GM12878 (cell line): Measurements from ENCODE around the gene MYLIP. TPM values are rescaled to one million over a fixed set of nuclear protein-coding genes. Genes with fewer than 3 reads are reported as not detected.

ENCODE experiments used
- ATF2 ChIP-seq: IDR thresholded peaks from 2 replicates; pipeline ENCODE4 v1.6.1; 2012; ENCODE audit warnings: low read length, inconsistent platforms
- ATF7 ChIP-seq: fragments of 450-650 bp; IDR thresholded peaks from 2 replicates; pipeline ENCODE4 v1.6.1; 2016; ENCODE audit warnings: low read depth, mild to moderate bottlenecking
- BCLAF1 ChIP-seq: fragments of 450-650 bp; IDR thresholded peaks from 2 replicates; pipeline ENCODE4 v1.6.1; 2017; ENCODE audit warnings: antibody characterized with exemption, mild to moderate bottlenecking, moderate library complexity
- CBX5 ChIP-seq: sonication (generic); IDR thresholded peaks from 2 replicates; pipeline ENCODE4 v1.6.1; 2016; ENCODE audit warnings: low read depth, moderate library complexity, mild to moderate bottlenecking, inconsistent platforms
- DPF2 ChIP-seq: fragments of 450-650 bp; IDR thresholded peaks from 2 replicates; pipeline ENCODE4 v1.6.1; 2017; ENCODE audit warnings: mild to moderate bottlenecking
- E4F1 ChIP-seq: fragments of 450-650 bp; IDR thresholded peaks from 2 replicates; pipeline ENCODE4 v1.6.1; 2018; ENCODE audit warnings: borderline replicate concordance, mild to moderate bottlenecking; ENCODE audit not compliant: partially characterized antibody
- EED ChIP-seq: sonication (generic); IDR thresholded peaks from 2 replicates; pipeline ENCODE4 v1.6.1; 2016; ENCODE audit warnings: antibody characterized with exemption, low read depth
- ELK1 ChIP-seq: IDR thresholded peaks from 2 replicates; pipeline ENCODE4 v1.6.1; 2012; ENCODE audit warnings: low read depth, low read length, improper control_type of control experiment
- EZH2 ChIP-seq: IDR thresholded peaks from 2 replicates; pipeline ENCODE4 v1.6.1; 2012; ENCODE audit warnings: low read depth, mild to moderate bottlenecking, control low read depth, inconsistent platforms, low read length, borderline replicate concordance; ENCODE audit not compliant: control insufficient read depth
- NFIC ChIP-seq: IDR thresholded peaks from 2 replicates; pipeline ENCODE4 v1.6.1; 2012; ENCODE audit warnings: low read depth, mild to moderate bottlenecking, inconsistent platforms, low read length, moderate library complexity
- NFYB ChIP-seq: IDR thresholded peaks from 2 replicates; pipeline ENCODE4 v1.6.1; 2011; ENCODE audit warnings: low read depth, mild to moderate bottlenecking, low read length, improper control_type of control experiment, moderate library complexity; ENCODE audit not compliant: insufficient read depth
- PAX8 ChIP-seq: fragments of 450-650 bp; IDR thresholded peaks from 2 replicates; pipeline ENCODE4 v1.6.1; 2017; ENCODE audit warnings: mild to moderate bottlenecking, moderate library complexity
- POLR2A ChIP-seq: IDR thresholded peaks from 2 replicates; pipeline ENCODE4 v1.6.1; 2011; ENCODE audit warnings: low read depth, mild to moderate bottlenecking, low read length
- RB1 ChIP-seq: fragments of 450-650 bp; formaldehyde crosslinking; IDR thresholded peaks from 2 replicates; pipeline ENCODE4 v1.6.1; 2017; ENCODE audit warnings: mild to moderate bottlenecking, borderline replicate concordance
- RUNX3 ChIP-seq: IDR thresholded peaks from 2 replicates; pipeline ENCODE4 v1.6.1; 2012; ENCODE audit warnings: low read length, inconsistent platforms
- SMARCA5 ChIP-seq: fragments of 450-650 bp; IDR thresholded peaks from 2 replicates; pipeline ENCODE4 v1.6.1; 2017; ENCODE audit warnings: mild to moderate bottlenecking
- TAF1 ChIP-seq: IDR thresholded peaks from 2 replicates; pipeline ENCODE4 v1.6.1; 2011; ENCODE audit warnings: mild to moderate bottlenecking, low read depth, low read length, borderline replicate concordance
- ZNF274 ChIP-seq: IDR thresholded peaks from one replicate; pipeline ENCODE4 v1.8.0; 2011; ENCODE audit not compliant: insufficient read length, insufficient read depth
- ZNF687 ChIP-seq: fragments of 450-650 bp; IDR thresholded peaks from 2 replicates; pipeline ENCODE4 v1.6.1; 2017; ENCODE audit warnings: mild to moderate bottlenecking, moderate library complexity
- ZSCAN29 ChIP-seq: fragments of 450-650 bp; IDR thresholded peaks from 2 replicates; pipeline ENCODE4 v1.6.1; 2017; ENCODE audit warnings: mild to moderate bottlenecking, moderate library complexity
- polyA plus RNA-seq, 11 experiments: library from polyadenylated mRNA; depleted of rRNA in 4 of 11; unstranded in 6 of 11; stranded (reverse) in 5 of 11; fragments of >200 nt; fragmentation: Nextera tagmentation in 4 of 11; fragmentation: Illumina TruSeq in 1 of 11; extraction: Ambion mirVana in 4 of 11; extraction: Trizol in 1 of 11; gene quantifications; 1 replicate in 1 of 11; 2 replicates in 10 of 11; pipeline versions ENCODE4 v1.2.1 to v1.2.3, GENCODE V29; 2011 to 2016; ENCODE audit warnings: inconsistent platforms in 2 of 11, missing spikeins in 2 of 11, low read depth in 1 of 11
- total RNA-seq, 4 experiments: library from RNA; depleted of rRNA in 3 of 4; stranded (reverse); fragments of >200 nt in 3 of 4; fragmentation: Illumina TruSeq in 1 of 4; extraction: Trizol in 1 of 4; gene quantifications; 2 replicates each; pipeline versions ENCODE4 v1.2.1 to v1.2.3, GENCODE V29; 2013 to 2021

The MYLIP gene
- total and polyA plus RNA-seq, 10 of the 15 experiments (the other 5 are each of a cell fraction or from before 2014, with no cell fraction given) = 5.3 to 123 (median 12.5) TPM

- TF ChIP-seq E4F1 (no peak), EED (no peak), NFIC (peak; percentile 42; the same call in 1 of the 2 replicates), SMARCA5 (no peak), CBX5 (no peak), TAF1 (no peak), RB1 (no peak), POLR2A (no peak), ATF7 (peak; percentile 24; the same call in 1 of the 2 replicates), ZNF687 (no peak), EZH2 (no peak), NFYB (no peak), DPF2 (peak; percentile 40; the same call in 1 of the 2 replicates), ATF2 (no peak), BCLAF1 (no peak), RUNX3 (peak; percentile 93), ZNF274 (no peak), ELK1 (no peak), ZSCAN29 (peak; percentile 71; the same call in 1 of the 2 replicates), PAX8 (no peak)
These were observed 33.1 kb downstream of the MYLIP start (continued) for GRCh38 chr6:16162003-16162402.
